Thyroid gland (tissue), 4 donors: Measurements from ENCODE around the gene DZIP1.

Experiments used
- POLR2A ChIP-seq, 2 donors: fragments of 450-650 bp; IDR thresholded peaks; one replicate each; pipeline ENCODE4 v1.6.1; 2017; ENCODE audit warnings: antibody characterized with exemption in 2 of 2, mild to moderate bottlenecking in 2 of 2, moderate library complexity in 1 of 2
- TF ChIP-seq, protein P1 (sequence below), 6 experiments: fragments of 200-600 bp in 3 of 6; fragments of 450-650 bp in 3 of 6; sonication (generic) in 3 of 6; IDR thresholded peaks; one replicate each; pipeline ENCODE4 v1.5.1; 2016 to 2019; ENCODE audit warnings: antibody characterized with exemption in 6 of 6, mild to moderate bottlenecking in 2 of 6, inconsistent platforms in 1 of 6, moderate library complexity in 1 of 6

DNA sequence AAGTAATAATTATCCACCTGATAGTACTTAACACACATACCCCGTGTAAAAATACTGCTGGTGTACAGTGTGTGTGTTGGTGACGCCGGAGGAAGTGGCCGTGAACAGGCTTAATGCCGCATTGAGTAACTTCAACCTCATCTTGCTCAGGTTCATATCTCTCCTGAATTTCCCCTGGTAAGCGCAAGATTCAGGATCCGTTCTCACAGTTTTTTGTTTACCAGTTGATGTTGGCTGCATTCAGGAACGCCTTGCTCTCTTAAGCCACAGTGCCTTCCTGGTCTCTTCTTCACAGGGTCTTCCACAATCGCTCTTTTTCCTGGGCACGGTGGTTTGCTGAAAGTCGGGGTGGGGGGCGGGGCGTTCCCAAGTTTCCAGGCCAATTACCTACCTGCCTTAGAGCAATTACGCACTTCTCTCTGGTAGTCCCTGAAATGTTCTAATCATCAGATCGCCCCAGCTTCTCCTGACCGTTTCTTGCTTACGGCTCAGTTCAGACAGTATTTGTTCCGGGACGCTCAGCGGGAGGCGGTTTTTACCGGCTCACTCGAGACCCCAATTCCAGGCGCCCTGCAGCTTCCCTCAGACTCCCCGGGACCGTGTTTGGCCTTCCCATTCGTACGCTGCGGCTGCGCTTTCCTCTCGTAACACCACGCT lies 31.7 kb upstream of the DZIP1 start:
- no peak for TF ChIP-seq POLR2A (IDR thresholded peaks at IDR 0.05)
- TF ChIP-seq, protein P1, sequence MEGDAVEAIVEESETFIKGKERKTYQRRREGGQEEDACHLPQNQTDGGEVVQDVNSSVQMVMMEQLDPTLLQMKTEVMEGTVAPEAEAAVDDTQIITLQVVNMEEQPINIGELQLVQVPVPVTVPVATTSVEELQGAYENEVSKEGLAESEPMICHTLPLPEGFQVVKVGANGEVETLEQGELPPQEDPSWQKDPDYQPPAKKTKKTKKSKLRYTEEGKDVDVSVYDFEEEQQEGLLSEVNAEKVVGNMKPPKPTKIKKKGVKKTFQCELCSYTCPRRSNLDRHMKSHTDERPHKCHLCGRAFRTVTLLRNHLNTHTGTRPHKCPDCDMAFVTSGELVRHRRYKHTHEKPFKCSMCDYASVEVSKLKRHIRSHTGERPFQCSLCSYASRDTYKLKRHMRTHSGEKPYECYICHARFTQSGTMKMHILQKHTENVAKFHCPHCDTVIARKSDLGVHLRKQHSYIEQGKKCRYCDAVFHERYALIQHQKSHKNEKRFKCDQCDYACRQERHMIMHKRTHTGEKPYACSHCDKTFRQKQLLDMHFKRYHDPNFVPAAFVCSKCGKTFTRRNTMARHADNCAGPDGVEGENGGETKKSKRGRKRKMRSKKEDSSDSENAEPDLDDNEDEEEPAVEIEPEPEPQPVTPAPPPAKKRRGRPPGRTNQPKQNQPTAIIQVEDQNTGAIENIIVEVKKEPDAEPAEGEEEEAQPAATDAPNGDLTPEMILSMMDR (IDR thresholded peaks at IDR 0.05) = no peak
